Neural progenitor cell (in vitro differentiated cells): Measurements from ENCODE around the gene ABCA1. TPM values are rescaled to one million over a fixed set of nuclear protein-coding genes. Genes with fewer than 3 reads are reported as not detected.
"Not testable (repeated sequence)": the region's sequence is repeated elsewhere in the genome, so short reads cannot be mapped to it uniquely, and the experiment has no call there.

Experiments
- DNase-seq: peaks from one replicate; pipeline ENCODE4 v3.0.0-alpha.2; 2016; ENCODE audit warnings: low spot score
- H2AFZ ChIP-seq: fragments of 200-600 bp; sonication (generic); replicated peaks from 2 replicates; pipeline ENCODE4 v1.6.1; 2016; ENCODE audit warnings: antibody characterized with exemption
- H3F3A ChIP-seq: fragments of 200-600 bp; sonication (generic); 2 replicates; pipeline ENCODE4 v1.6.1; 2016; ENCODE audit warnings: antibody characterized with exemption, low read depth
- H3K27ac ChIP-seq: fragments of 200-600 bp; sonication (generic); 2 replicates; pipeline ENCODE4 v1.5.1; 2016; ENCODE audit warnings: mild to moderate bottlenecking
- H3K27me3 ChIP-seq: fragments of 200-600 bp; sonication (generic); 2 replicates; pipeline ENCODE4 v1.6.1; 2016; ENCODE audit warnings: mild to moderate bottlenecking, moderate library complexity
- H3K36me3 ChIP-seq: fragments of 200-600 bp; sonication (generic); 2 replicates; pipeline ENCODE4 v1.5.1; 2016
- H3K4me1 ChIP-seq: fragments of 200-600 bp; sonication (generic); 2 replicates; pipeline ENCODE4 v1.6.1; 2016; ENCODE audit warnings: mixed run types
- H3K4me2 ChIP-seq: fragments of 200-600 bp; sonication (generic); 2 replicates; pipeline ENCODE4 v1.6.1; 2016
- H3K4me3 ChIP-seq: fragments of 200-600 bp; sonication (generic); 2 replicates; pipeline ENCODE4 v1.5.1; 2016
- H3K79me2 ChIP-seq: fragments of 200-600 bp; sonication (generic); 2 replicates; pipeline ENCODE4 v1.6.1; 2016; ENCODE audit warnings: low read depth
- H3K9ac ChIP-seq: fragments of 200-600 bp; sonication (generic); 2 replicates; pipeline ENCODE4 v1.6.1; 2016
- H3K9me3 ChIP-seq: fragments of 200-600 bp; sonication (generic); 2 replicates; pipeline ENCODE4 v1.5.1; 2016; ENCODE audit warnings: low read depth
- H4K20me1 ChIP-seq: fragments of 200-600 bp; sonication (generic); 2 replicates; pipeline ENCODE4 v1.6.1; 2016; ENCODE audit warnings: low read depth
- H3K27ac Mint-ChIP-seq: 3 replicates; pipeline ENCODE4 v1.8.0; 2021; ENCODE audit warnings: mixed read lengths
- H3K27me3 Mint-ChIP-seq: 2 replicates; pipeline ENCODE4 v1.8.0; 2022; ENCODE audit warnings: low read depth, mild to moderate bottlenecking, inconsistent platforms, moderate library complexity, mixed read lengths; ENCODE audit not compliant: insufficient read depth
- H3K36me3 Mint-ChIP-seq: 3 replicates; pipeline ENCODE4 v1.8.0; 2021; ENCODE audit warnings: mixed read lengths
- H3K4me1 Mint-ChIP-seq: 3 replicates; pipeline ENCODE4 v1.8.0; 2021; ENCODE audit warnings: mixed read lengths
- H3K4me3 Mint-ChIP-seq: 3 replicates; pipeline ENCODE4 v1.8.0; 2021; ENCODE audit warnings: mild to moderate bottlenecking, moderate library complexity, mixed read lengths
- H3K9me3 Mint-ChIP-seq: 3 replicates; pipeline ENCODE4 v1.8.0; 2020; ENCODE audit warnings: mixed read lengths
- EZH2 ChIP-seq: fragments of 200-600 bp; sonication (generic); IDR thresholded peaks from 2 replicates; pipeline ENCODE4 v1.6.1; 2017; ENCODE audit warnings: antibody characterized with exemption, mild to moderate bottlenecking, moderate library complexity
- EZH2phosphoT487 ChIP-seq: fragments of 200-600 bp; sonication (generic); IDR thresholded peaks from 2 replicates; pipeline ENCODE4 v1.6.1; 2017; ENCODE audit warnings: antibody characterized with exemption
- total RNA-seq: library from RNA; depleted of rRNA; stranded (reverse); fragments of >200 nt; gene quantifications from 2 replicates; pipeline ENCODE4 v1.2.3, GENCODE V29; 2015; ENCODE audit warnings: low replicate concordance
- TF ChIP-seq, protein P1 (sequence below): fragments of 200-600 bp; sonication (generic); IDR thresholded peaks from 2 replicates; pipeline ENCODE4 v1.5.1; 2017; ENCODE audit warnings: antibody characterized with exemption, mild to moderate bottlenecking

ABCA1 gene
- total RNA-seq, 1 donor from 2014 or later: 32.4 TPM

- H3K27ac Mint-ChIP-seq: no peak overlapping the region
- Histone ChIP-seq H2AFZ (no peak overlapping the region), H3F3A (peaks cover 26% of the 10 kb centered on the region), H3K79me2 (peaks cover 15% of the 10 kb centered on the region), H3K9me3 (no peaks in the 10 kb centered on the region), H4K20me1 (no peaks in the 10 kb centered on the region), H3K4me3 (no peak overlapping the region), H3K4me2 (no peak overlapping the region), H3K9ac (no peak overlapping the region), H3K27me3 (no peaks in the 10 kb centered on the region), H3K36me3 (no peaks in the 10 kb centered on the region), H3K4me1 (peaks cover 28% of the 10 kb centered on the region), H3K27ac (no peak overlapping the region)
- no peak for DNase-seq
- no peaks in the 10 kb centered on the region for H3K36me3 Mint-ChIP-seq
- TF ChIP-seq EZH2: no peak
- peaks cover 31% of the 10 kb centered on the region for H3K4me1 Mint-ChIP-seq
- H3K9me3 Mint-ChIP-seq: no peaks in the 10 kb centered on the region
- H3K4me3 Mint-ChIP-seq: no peak overlapping the region
- H3K27me3 Mint-ChIP-seq: peaks cover 7% of the 10 kb centered on the region
Measured at GRCh38 chr9:104931256-104931655, 3.3 kb upstream of the ABCA1 start.

DNA sequence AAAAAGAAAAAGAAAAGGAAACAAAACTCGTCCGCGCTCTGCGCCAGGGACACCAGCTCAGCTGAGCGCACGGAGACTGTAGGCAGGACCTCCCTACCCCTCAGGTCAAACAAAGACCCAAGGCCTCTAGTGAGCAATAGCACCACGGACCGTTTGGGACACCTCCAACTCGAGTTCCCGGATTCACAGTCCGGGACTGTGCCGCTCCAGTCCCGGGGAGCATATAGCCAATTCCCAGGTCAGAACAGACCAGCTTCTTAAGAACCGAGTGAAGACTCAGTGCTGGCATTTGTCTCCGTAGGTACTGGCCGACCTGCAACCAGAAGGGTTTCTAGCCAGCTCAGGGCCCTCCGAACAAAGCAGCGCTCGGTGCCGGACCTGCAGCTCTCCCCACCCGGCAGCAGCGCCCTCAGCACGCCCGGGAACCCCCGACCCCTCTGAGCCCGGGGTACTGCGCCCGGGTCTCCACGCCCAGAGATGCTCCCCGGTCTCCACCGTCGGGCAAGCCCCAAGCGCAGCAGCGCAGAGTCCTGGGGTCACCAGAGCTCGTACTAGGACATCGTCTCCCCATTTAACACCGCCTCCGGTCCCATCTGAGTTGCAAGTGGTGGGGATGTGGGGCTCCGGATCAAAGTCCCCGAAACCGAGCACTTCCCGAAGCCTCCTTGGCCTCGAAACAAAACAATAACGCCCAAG is 591 bp downstream of the ABCA1 start:
- H4K20me1 ChIP-seq: peaks cover 30% of the 10 kb centered on the region
- H3K9ac ChIP-seq: peak overlapping the region; percentile 74
- peaks cover 27% of the 10 kb centered on the region for H3K4me1 ChIP-seq
- peak overlapping the region; percentile 57 for H3K27ac ChIP-seq
- no peaks in the 10 kb centered on the region for H3K27me3 ChIP-seq
- peaks cover 54% of the 10 kb centered on the region for H3K79me2 ChIP-seq
- no peaks in the 10 kb centered on the region for H3K9me3 Mint-ChIP-seq
- peak overlapping the region; percentile 91 for H2AFZ ChIP-seq
- peaks cover 26% of the 10 kb centered on the region for H3F3A ChIP-seq
- peak overlapping the region; percentile 92 for H3K4me3 ChIP-seq
- peak; percentile 68 for DNase-seq
- peaks cover 14% of the 10 kb centered on the region for H3K4me1 Mint-ChIP-seq
- no peaks in the 10 kb centered on the region for H3K36me3 ChIP-seq
- H3K4me3 Mint-ChIP-seq: peak overlapping the region; percentile 99
- no peaks in the 10 kb centered on the region for H3K9me3 ChIP-seq
- peak overlapping the region; percentile 92 for H3K27ac Mint-ChIP-seq
- peaks cover 7% of the 10 kb centered on the region for H3K27me3 Mint-ChIP-seq
- TF ChIP-seq EZH2phosphoT487 (no peak), EZH2 (no peak)
- TF ChIP-seq, protein P1, sequence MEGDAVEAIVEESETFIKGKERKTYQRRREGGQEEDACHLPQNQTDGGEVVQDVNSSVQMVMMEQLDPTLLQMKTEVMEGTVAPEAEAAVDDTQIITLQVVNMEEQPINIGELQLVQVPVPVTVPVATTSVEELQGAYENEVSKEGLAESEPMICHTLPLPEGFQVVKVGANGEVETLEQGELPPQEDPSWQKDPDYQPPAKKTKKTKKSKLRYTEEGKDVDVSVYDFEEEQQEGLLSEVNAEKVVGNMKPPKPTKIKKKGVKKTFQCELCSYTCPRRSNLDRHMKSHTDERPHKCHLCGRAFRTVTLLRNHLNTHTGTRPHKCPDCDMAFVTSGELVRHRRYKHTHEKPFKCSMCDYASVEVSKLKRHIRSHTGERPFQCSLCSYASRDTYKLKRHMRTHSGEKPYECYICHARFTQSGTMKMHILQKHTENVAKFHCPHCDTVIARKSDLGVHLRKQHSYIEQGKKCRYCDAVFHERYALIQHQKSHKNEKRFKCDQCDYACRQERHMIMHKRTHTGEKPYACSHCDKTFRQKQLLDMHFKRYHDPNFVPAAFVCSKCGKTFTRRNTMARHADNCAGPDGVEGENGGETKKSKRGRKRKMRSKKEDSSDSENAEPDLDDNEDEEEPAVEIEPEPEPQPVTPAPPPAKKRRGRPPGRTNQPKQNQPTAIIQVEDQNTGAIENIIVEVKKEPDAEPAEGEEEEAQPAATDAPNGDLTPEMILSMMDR: no peak
- no peaks in the 10 kb centered on the region for H3K36me3 Mint-ChIP-seq
- peak overlapping the region; percentile 98 for H3K4me2 ChIP-seq

GRCh38 chr9:104923740-104924139 is 4.2 kb downstream of the ABCA1 start:
- Histone ChIP-seq H3K4me2 (no peak overlapping the region), H3K4me1 (peaks cover 25% of the 10 kb centered on the region), H4K20me1 (peaks cover 53% of the 10 kb centered on the region), H3K27me3 (no peaks in the 10 kb centered on the region), H3K27ac (no peak overlapping the region), H3K79me2 (peaks cover 90% of the 10 kb centered on the region), H2AFZ (no peak overlapping the region), H3K9me3 (no peaks in the 10 kb centered on the region), H3K9ac (no peak overlapping the region), H3K36me3 (no peaks in the 10 kb centered on the region), H3F3A (peaks cover 19% of the 10 kb centered on the region), H3K4me3 (no peak overlapping the region)
- Mint-ChIP-seq H3K36me3 (no peaks in the 10 kb centered on the region), H3K27ac (no peak overlapping the region), H3K4me1 (peaks cover 14% of the 10 kb centered on the region), H3K9me3 (no peaks in the 10 kb centered on the region), H3K4me3 (no peak overlapping the region), H3K27me3 (peaks cover 7% of the 10 kb centered on the region)
- no peak for DNase-seq
- TF ChIP-seq EZH2phosphoT487 (no peak), EZH2 (no peak)
- TF ChIP-seq, protein P1: no peak

- Mint-ChIP-seq H3K9me3 (no peaks in the 10 kb centered on the region), H3K4me3 (no peak overlapping the region), H3K27ac (no peak overlapping the region), H3K36me3 (no peaks in the 10 kb centered on the region), H3K4me1 (peaks cover 10% of the 10 kb centered on the region), H3K27me3 (peaks cover 3% of the 10 kb centered on the region)
- no peak for TF ChIP-seq EZH2phosphoT487
- TF ChIP-seq, protein P1: no peak
- no peak for TF ChIP-seq EZH2
- Histone ChIP-seq H3K4me1 (peaks cover 20% of the 10 kb centered on the region), H3K27ac (no peak overlapping the region), H3K9ac (no peak overlapping the region), H3F3A (peaks cover 15% of the 10 kb centered on the region), H3K27me3 (no peaks in the 10 kb centered on the region), H3K4me3 (no peak overlapping the region), H3K79me2 (peaks cover 95% of the 10 kb centered on the region), H3K9me3 (no peaks in the 10 kb centered on the region), H3K36me3 (no peaks in the 10 kb centered on the region), H3K4me2 (no peak overlapping the region), H4K20me1 (peaks cover 55% of the 10 kb centered on the region), H2AFZ (no peak overlapping the region)
- no peak for DNase-seq
Measured at GRCh38 chr9:104923289-104923688, 4.7 kb downstream of the ABCA1 start.

DNA sequence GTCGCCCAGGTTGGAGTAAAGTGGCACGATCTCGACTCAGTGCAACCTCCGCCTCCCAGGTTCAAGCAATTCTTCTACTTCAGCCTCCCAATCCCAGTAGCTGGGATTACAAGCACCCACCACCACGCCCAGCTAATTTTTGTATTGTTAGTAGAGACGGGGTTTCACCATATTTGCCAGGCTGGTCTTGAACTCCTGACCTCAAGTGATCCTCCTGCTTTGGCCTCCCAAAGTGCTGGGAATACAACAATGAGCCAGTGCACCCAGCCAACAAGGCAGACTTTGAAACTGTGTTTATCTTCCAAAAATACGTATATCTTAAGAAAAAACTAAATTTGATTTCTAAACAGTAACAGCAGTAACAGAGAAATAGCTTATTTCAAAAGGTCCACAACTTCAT is 5.2 kb downstream of the ABCA1 start:
- not testable (repeated sequence) for H3K4me2 ChIP-seq, H3K9ac ChIP-seq, H3K9me3 ChIP-seq, DNase-seq, H3K9me3 Mint-ChIP-seq, H2AFZ ChIP-seq, H3K4me3 ChIP-seq, H3K36me3 Mint-ChIP-seq, H3K27ac ChIP-seq, H3K36me3 ChIP-seq, H3K27ac Mint-ChIP-seq, H3K4me1 Mint-ChIP-seq, H3K4me3 Mint-ChIP-seq, H3K27me3 ChIP-seq, H3K27me3 Mint-ChIP-seq
- H4K20me1 ChIP-seq: peaks cover 55% of the 10 kb centered on the region
- peaks cover 98% of the 10 kb centered on the region for H3K79me2 ChIP-seq
- H3K4me1 ChIP-seq: peaks cover 20% of the 10 kb centered on the region
- H3F3A ChIP-seq: peaks cover 12% of the 10 kb centered on the region
